HG03095 (cell line): ENCODE measurements around the gene SAMD4B.

ENCODE experiments used
- ATAC-seq: cut with Tn5 transposase; IDR thresholded peaks from one replicate; pipeline ENCODE4 v1.9.1; 2021; ENCODE audit warnings: moderate library complexity; ENCODE audit not compliant: unreplicated experiment

The SAMD4B gene

GRCh38 chr19:39420769-39421168 lies 78.5 kb downstream of the SAMD4B start:
- no peak for ATAC-seq

DNA sequence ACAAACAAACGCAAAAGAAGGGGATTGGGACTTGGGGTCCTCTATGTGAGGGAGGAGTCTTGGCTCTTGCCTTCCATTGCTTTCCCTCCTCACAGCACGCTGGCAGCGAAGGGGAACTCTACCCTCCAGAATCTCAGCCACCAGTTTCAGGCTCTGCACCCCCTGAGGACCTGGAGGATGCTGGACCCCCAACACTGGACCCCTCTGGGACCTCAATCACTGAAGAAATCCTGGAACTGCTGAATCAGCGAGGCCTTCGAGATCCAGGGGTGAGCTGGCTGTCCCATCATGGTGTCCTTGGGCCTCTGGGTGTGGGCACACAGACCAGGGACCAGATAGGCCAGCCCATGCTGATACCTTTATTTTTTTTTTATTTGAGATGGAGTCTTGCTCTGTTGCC lies 79.8 kb downstream of the SAMD4B start:
- no peak for ATAC-seq

DNA sequence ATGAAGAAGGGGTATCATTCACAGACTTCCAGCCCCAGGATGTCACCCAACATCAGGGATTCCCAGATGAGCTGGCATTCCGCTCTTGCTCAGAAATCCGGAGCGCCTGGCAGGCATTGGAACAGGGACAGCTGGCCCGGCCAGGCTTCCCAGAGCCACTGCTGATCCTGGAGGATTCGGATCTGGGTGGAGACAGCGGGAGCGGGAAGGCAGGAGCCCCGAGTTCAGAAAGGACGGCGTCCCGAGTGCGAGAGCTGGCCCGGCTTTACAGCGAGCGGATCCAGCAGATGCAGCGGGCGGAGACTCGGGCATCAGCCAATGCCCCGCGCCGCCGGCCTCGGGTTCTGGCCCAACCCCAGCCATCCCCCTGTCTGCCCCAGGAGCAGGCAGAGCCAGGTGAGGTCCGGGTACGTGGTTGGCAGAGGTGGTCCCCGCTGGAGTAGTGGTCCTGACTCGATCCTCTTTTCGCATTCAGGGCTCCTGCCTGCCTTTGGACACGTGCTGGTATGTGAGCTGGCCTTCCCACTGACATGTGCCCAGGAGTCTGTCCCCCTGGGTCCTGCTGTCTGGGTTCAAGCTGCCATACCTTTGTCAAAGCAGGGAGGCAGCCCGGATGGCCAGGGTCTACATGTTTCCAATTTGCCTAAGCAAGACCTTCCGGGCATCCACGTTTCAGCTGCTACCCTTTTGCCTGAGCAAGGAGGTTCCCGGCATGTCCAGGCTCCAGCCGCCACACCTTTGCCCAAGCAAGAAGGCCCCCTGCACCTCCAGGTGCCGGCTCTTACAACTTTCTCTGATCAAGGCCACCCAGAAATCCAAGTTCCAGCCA lies 81.3 kb downstream of the SAMD4B start:
- ATAC-seq = no peak

- no peak for ATAC-seq
Observed at GRCh38 chr19:39424934-39425333, 82.7 kb downstream of the SAMD4B start.

DNA sequence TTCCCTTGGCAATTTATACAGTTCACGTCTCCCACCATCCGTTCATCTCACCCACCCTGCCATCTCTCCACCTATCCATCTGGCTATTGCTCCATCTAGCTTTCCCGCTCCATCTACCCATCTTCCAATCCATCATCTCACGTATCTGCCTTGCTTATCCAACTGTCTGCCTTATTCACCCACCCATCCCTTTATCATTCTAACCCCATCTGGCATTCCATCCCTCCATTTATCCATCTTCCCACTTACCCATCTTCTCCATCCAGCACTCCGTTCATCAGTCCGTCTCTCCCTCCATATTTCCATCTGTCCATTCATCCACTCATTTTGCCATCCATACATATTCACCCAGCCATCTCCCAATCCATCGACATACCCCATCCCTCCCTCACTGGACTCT lies 83.5 kb downstream of the SAMD4B start:
- ATAC-seq = no peak

GRCh38 chr19:39426170-39426569 lies 83.9 kb downstream of the SAMD4B start:
- ATAC-seq = no peak

DNA sequence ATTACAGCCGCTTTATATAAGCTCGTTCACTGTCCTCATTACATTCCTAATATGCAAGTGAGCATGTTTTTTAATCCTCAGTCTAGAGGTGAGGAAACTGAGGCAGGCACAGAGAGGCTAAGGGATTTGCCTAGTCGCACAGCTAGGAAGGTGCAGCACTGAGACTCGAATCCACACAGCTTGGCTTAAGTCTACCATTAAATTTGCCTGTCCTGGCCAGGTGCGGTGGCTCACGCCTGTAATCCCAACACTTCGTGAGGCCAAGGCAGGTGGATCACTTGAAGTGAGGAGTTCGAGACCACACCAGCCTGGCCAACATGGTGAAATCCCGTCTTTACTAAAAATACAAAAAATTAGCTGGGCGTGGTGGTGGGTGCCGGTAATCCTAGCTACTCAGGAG lies 85.5 kb downstream of the SAMD4B start:
- ATAC-seq = no peak

- ATAC-seq = no peak
Observed at GRCh38 chr19:39428283-39429112, 86.3 kb downstream of the SAMD4B start.

- ATAC-seq = no peak
Observed at GRCh38 chr19:39430675-39431593, 88.7 kb downstream of the SAMD4B start.

- no peak for ATAC-seq
Observed at GRCh38 chr19:39432677-39433025, 90.4 kb downstream of the SAMD4B start.

DNA sequence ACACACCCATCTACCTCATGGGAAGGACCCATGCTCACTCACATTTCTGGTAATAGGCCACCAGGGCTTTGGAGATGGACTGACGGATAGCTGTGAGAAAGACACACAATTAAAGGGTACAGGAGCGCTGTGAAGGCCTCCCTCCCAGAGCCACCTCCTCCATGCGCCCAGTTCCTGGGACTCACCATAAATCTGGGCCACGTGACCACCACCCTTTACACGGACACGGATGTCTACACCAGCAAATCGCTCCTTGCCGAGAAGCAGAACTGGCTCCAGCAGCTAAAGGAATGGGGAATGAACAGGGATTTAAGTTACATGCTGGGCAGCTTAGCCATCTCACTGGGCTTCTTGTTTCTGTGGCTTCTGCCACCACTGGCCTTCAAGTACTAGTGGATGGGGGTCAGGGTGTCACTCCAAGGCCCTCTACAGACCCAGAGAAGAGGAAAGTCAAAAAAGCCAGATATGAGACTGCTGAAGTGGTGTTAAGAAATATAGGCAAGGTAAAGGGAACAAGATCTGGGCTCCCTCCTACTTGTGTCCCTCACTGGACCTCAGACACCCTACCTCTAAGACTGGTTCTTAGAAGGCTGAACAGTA lies 91.4 kb downstream of the SAMD4B start:
- no peak for ATAC-seq

DNA sequence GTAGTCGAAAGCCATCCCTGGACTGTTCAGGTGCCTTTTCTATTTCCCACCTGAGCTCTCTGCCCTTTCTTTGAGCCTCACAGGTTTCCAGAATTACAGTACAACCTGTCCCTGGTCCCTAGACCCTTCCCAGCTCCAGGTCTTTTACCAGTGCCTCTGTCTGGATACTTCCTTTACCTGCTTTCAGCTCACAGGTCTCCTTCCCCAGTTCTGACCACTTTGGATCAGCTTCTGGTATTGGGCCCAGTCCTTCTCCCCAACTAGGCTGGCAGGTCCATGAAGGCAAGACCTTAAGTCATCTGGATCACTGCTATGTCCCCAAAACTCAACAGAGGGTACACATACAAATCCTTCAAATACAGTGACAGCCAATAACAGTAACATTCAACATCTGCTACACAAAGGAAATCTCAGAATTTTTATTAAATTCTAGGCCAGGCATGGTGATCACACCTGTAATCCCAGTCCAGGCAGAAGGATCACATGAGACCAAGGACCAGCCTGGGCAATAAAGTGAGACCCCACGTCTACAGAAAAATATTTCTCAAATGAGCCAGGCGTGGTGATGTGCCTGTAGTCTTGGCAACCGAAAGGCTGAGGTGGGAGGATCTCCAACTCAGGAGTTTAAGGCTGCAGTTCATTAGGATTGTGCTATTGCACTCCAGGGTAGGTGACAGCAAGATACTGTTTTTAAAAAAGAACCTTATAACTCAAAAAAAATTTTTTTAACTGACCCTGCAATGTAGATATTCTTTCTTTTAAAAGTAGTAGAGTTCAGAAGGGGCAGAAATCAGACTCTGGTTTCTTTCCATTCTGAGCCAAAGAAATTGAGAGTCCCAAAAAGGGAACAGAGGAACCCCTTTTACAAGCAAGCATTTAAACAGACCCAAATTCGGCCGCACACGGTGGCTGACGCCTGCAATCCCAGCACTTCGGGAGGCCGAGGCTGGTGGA lies 92.2 kb downstream of the SAMD4B start:
- ATAC-seq = no peak
